AML-193 (cell line): ENCODE data around the gene TRIM47.

ENCODE experiments used
- DNase-seq, 2 experiments: peaks; one replicate each; lab custom pipeline; 2025; lab: John Stamatoyannopoulos, UW

Gene TRIM47

DNA sequence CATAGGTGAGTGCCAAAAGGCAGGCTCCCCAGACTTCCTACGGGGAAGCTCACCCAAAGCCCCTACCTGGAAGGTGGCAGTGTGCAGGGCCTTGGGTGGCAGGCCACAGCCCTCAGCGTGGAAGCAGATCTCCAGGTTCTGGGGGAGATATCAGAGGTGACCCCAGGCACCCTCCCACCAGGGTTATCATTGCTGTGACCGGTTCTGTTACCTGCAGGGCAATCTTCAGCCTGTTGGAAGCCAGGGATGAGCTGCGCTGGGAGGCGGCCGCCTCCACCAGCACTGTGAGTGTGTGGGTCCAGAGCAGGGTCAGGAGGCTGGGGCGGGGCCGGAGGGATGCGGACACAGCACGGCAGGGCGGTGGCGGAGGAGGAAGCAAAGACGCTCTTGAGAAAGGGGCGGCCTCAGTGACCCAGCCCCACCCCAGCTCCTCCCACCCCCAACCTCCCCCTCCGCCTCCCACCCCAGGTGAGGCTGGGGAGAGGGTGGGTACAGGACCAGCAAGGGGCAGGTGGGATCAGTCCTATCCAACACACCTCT, 47.3 kb downstream of the TRIM47 start:
- DNase-seq = no peak

- no peak for DNase-seq
These were observed 48.0 kb downstream of the TRIM47 start for GRCh38 chr17:75830164-75831031.

DNA sequence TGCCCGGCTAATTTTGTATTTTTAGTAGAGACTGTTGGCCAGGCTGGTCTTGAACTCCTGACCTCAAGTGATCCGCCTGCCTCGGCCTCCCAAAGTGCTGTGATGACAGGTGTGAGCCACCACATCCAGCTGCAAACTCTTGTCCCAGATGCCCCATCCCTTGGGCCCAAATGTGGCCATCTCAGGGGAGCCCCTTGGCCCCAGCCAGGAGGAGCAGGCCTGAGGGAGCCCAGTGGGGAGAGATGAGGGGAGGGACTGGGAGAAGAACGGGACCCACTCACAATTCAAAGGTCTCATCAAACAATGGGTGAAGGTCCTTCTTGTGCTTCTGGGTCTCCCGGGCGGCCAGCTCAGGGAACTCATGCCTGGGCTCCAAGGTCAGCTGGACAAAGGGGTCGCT, 48.6 kb downstream of the TRIM47 start:
- no peak for DNase-seq

GRCh38 chr17:75828741-75829140, 49.6 kb downstream of the TRIM47 start:
- DNase-seq = no peak

DNA sequence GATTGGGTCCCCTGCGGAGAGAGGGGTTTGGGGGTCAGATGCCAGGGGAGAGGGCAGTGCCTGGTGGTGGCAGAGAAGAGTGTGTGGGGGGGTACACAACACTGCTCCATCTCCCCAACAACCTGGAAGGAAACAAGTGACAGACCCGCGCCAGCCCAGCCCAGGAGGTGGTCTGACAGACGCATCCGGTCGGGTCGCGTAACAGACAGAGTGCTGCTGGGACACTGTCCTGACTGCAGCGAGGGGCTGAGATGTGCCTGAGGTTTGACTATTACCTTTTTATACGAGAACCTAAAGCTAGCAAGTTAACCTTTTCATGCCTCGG, 50.3 kb downstream of the TRIM47 start:
- no peak for DNase-seq

GRCh38 chr17:75827308-75828075, 50.9 kb downstream of the TRIM47 start:
- DNase-seq = peak; percentile 14 to 24

- no peak for DNase-seq
These were observed 51.6 kb downstream of the TRIM47 start for GRCh38 chr17:75826561-75827307.

DNA sequence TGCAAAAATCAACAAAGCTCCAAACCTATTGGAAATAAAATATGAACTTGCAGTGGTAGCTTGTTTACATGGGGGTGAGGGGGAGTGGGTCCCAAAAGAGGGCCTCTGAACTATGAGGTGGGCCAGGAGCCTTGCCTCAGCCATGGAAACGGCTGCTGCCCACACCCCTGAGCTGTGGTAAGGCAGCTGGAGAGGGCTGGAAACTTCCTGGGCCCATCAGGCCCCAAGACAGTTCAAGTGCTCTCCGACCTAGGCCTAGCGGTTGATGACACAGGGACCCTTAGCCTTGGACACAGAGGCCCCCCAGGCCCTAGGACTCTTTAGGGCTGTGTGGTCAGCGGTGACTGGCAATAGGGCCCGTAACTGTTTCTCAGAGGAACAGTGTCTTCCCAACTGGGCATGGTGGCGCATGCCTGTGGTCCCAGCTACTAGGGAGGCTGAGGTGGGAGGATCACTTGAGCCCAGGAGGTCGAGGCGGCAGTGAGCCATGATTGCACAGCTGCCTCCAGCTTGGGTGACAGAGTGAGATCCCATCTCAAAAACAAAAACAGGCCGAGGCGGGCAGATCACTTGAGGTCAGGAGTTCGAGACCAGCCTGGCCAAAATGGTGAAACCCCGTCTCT, 52.5 kb downstream of the TRIM47 start:
- no peak for DNase-seq

DNA sequence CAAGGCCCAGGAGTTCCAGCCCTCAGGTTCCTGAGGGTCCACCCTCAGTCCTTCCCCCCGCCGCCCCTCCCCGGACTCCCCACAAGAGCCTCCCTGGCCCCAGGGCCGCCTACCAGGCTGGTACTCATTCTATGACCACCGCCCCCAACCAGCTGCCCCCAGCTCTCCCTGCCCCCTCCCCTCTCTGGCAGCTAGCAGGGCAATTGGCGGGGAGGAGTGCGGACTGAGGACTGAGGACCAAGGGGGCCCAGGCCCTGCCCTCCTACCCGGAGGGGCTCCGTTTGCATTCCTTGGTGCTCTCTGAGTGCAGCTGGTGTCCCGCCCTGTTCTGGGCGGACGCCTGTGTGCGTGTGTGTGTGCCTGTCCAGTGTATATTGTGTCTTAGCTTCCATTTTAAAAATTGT, 53.2 kb downstream of the TRIM47 start:
- no peak for DNase-seq

DNA sequence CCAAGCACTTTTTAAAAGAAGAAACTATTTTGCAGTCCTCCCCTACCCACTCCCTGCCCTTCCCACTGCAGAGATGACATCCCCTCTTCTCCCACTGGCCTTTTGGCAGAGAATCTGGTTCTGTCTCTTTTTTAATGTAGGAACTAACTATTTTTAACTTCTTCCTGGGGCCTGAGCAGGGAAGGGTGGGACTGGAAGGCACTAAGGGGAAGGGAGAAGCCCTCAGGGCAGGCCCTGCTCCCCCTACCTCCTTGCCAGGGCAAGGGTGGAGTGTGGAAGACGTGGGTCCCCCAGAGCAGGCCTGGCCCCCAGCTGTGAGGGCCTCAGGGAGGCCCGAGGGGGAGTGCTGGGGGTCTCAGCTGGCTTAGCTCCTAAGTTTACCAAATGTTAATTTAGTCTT, 53.7 kb downstream of the TRIM47 start:
- no peak for DNase-seq
